Vagina (tissue), 2 donors: Measurements from ENCODE around the gene RPL36. TPM values are rescaled to one million over a fixed set of nuclear protein-coding genes. Genes with fewer than 3 reads are reported as not detected.

Experiments
- DNase-seq, 2 donors: peaks; one replicate each; pipeline ENCODE4 v3.0.0-alpha.2; 2017; ENCODE audit errors: extremely low spot score in 2 of 2
- H3K27ac ChIP-seq: fragments of 200-600 bp; sonication (generic); one replicate; pipeline ENCODE4 v1.5.1; 2019
- H3K27me3 ChIP-seq: fragments of 200-600 bp; sonication (generic); one replicate; pipeline ENCODE4 v1.5.1; 2019
- H3K36me3 ChIP-seq, 2 donors: fragments of 200-600 bp; sonication (generic); one replicate each; pipeline ENCODE4 v1.5.1; 2017 to 2019
- H3K4me1 ChIP-seq: fragments of 200-600 bp; sonication (generic); one replicate; pipeline ENCODE4 v1.5.1; 2019
- H3K4me3 ChIP-seq, 2 donors: fragments of 200-600 bp; sonication (generic); 1 replicate in 1 of 2; 2 replicates in 1 of 2; pipeline ENCODE4 v1.5.1; 2016 to 2019
- H3K9me3 ChIP-seq: fragments of 200-600 bp; sonication (generic); one replicate; pipeline ENCODE4 v1.5.1; 2019
- CTCF ChIP-seq, 3 experiments: fragments of 450-650 bp in 2 of 3; fragments of 200-600 bp in 1 of 3; sonication (generic) in 1 of 3; IDR thresholded peaks; one replicate each; pipeline ENCODE4 v1.5.1; 2017 to 2019; ENCODE audit warnings: antibody characterized with exemption in 3 of 3, mild to moderate bottlenecking in 2 of 3, moderate library complexity in 2 of 3
- POLR2A ChIP-seq, 2 donors: fragments of 450-650 bp; IDR thresholded peaks; one replicate each; pipeline ENCODE4 v1.6.1; 2017; ENCODE audit warnings: antibody characterized with exemption in 2 of 2, mild to moderate bottlenecking in 2 of 2, moderate library complexity in 2 of 2
- POLR2AphosphoS5 ChIP-seq, 2 donors: sonication (generic); formaldehyde crosslinking; IDR thresholded peaks; one replicate each; pipeline ENCODE4 v1.9.0; 2017; ENCODE audit warnings: antibody characterized with exemption in 2 of 2, mild to moderate bottlenecking in 2 of 2, low read depth in 1 of 2; ENCODE audit not compliant: insufficient read depth in 1 of 2
- intact Hi-C: fragments of 100-400 bp; cut with DNase I; formaldehyde crosslinking; loops from one replicate; pipeline ENCODE4 v1.15.1; 2023
- total RNA-seq: library from RNA; depleted of rRNA; stranded (reverse); fragments of >200 nt; gene quantifications from one replicate; pipeline ENCODE4 v1.2.3, GENCODE V29; 2016

The RPL36 gene
- total RNA-seq, 1 donor from 2014 or later: 703 TPM

- peaks cover 0 to 36% of the 10 kb centered on the region in 2 donors for H3K36me3 ChIP-seq
- DNase-seq: no peak
- no peaks in the 10 kb centered on the region for H3K27me3 ChIP-seq
- intact Hi-C loops: no loop called here
- no peaks in the 10 kb centered on the region for H3K4me1 ChIP-seq
- H3K27ac ChIP-seq: no peak overlapping the region
- H3K4me3 ChIP-seq: no peak overlapping the region
- no peaks in the 10 kb centered on the region for H3K9me3 ChIP-seq
- TF ChIP-seq POLR2AphosphoS5 (IDR thresholded peaks at IDR 0.05; ENCODE audit: insufficient read depth in 1 of 2, low read depth in 1 of 2) (no peak), POLR2A (IDR thresholded peaks at IDR 0.05) (no peak), CTCF (IDR thresholded peaks at IDR 0.05) (no peak)
Observed at GRCh38 chr19:5671600-5671999, 18.5 kb upstream of the RPL36 start.

- no peak overlapping the region for H3K27ac ChIP-seq
- no peak overlapping the region for H3K4me3 ChIP-seq
- intact Hi-C loops: no loop called here
- H3K4me1 ChIP-seq: no peaks in the 10 kb centered on the region
- H3K27me3 ChIP-seq: no peaks in the 10 kb centered on the region
- TF ChIP-seq POLR2A (IDR thresholded peaks at IDR 0.05) (no peak), POLR2AphosphoS5 (IDR thresholded peaks at IDR 0.05; ENCODE audit: insufficient read depth in 1 of 2, low read depth in 1 of 2) (no peak), CTCF (IDR thresholded peaks at IDR 0.05) (no peak)
- peaks cover 0 to 23% of the 10 kb centered on the region in 2 donors for H3K36me3 ChIP-seq
- no peaks in the 10 kb centered on the region for H3K9me3 ChIP-seq
- no peak for DNase-seq
Observed at GRCh38 chr19:5672708-5673459, 17.2 kb upstream of the RPL36 start.

- intact Hi-C loops: no loop called here
- H3K4me1 ChIP-seq: peaks cover under 1% of the 10 kb centered on the region
- no peak overlapping the region for H3K27ac ChIP-seq
- no peak for DNase-seq
- H3K27me3 ChIP-seq: no peaks in the 10 kb centered on the region
- no peaks in the 10 kb centered on the region for H3K9me3 ChIP-seq
- TF ChIP-seq POLR2A (IDR thresholded peaks at IDR 0.05) (no peak), POLR2AphosphoS5 (IDR thresholded peaks at IDR 0.05; ENCODE audit: insufficient read depth in 1 of 2, low read depth in 1 of 2) (no peak), CTCF (IDR thresholded peaks at IDR 0.05) (no peak)
- peaks cover 0 to 15% of the 10 kb centered on the region in 2 donors for H3K36me3 ChIP-seq
- no peak overlapping the region for H3K4me3 ChIP-seq
Observed at GRCh38 chr19:5673752-5674151, 16.3 kb upstream of the RPL36 start.

GRCh38 chr19:5674714-5675113 is 15.4 kb upstream of the RPL36 start:
- Histone ChIP-seq H3K27ac (no peak overlapping the region), H3K4me3 (no peak overlapping the region), H3K9me3 (no peaks in the 10 kb centered on the region), H3K36me3 (peaks cover 0 to 5% of the 10 kb centered on the region in 2 donors), H3K4me1 (peaks cover 10% of the 10 kb centered on the region), H3K27me3 (no peaks in the 10 kb centered on the region)
- TF ChIP-seq POLR2AphosphoS5 (IDR thresholded peaks at IDR 0.05; ENCODE audit: insufficient read depth in 1 of 2, low read depth in 1 of 2): no peak
- TF ChIP-seq CTCF (IDR thresholded peaks at IDR 0.05): no peak
- TF ChIP-seq POLR2A (IDR thresholded peaks at IDR 0.05): no peak
- intact Hi-C loops: no loop called here
- no peak for DNase-seq

GRCh38 chr19:5676105-5676771 is 13.9 kb upstream of the RPL36 start:
- DNase-seq: no peak
- no peak for TF ChIP-seq POLR2AphosphoS5 (IDR thresholded peaks at IDR 0.05; ENCODE audit: insufficient read depth in 1 of 2, low read depth in 1 of 2)
- TF ChIP-seq POLR2A (IDR thresholded peaks at IDR 0.05): no peak
- no peak for TF ChIP-seq CTCF (IDR thresholded peaks at IDR 0.05)
- H3K36me3 ChIP-seq: no peaks in the 10 kb centered on the region
- H3K27me3 ChIP-seq: no peaks in the 10 kb centered on the region
- intact Hi-C loops: no loop called here
- H3K4me3 ChIP-seq: no peak overlapping the region
- H3K9me3 ChIP-seq: no peaks in the 10 kb centered on the region
- H3K27ac ChIP-seq: no peak overlapping the region
- H3K4me1 ChIP-seq: peaks cover 18% of the 10 kb centered on the region
